Measurements from ENCODE around the gene ENHO. TPM values are rescaled to one million over a fixed set of nuclear protein-coding genes. Genes with fewer than 3 reads are reported as not detected.

Gene ENHO
- total RNA-seq, 1 experiment from 2014 or later, result 0.94 TPM

- DNase-seq (ENCODE audit: low spot score), result no peak
Observed at GRCh38 chr9:34477541-34477940, 45.2 kb downstream of the ENHO start.

GRCh38 chr9:34475097-34475496 lies 47.7 kb downstream of the ENHO start:
- no peak for DNase-seq (ENCODE audit: low spot score)

Small RNAs within 50 kb of the gene (small RNA-seq; reads per million reads assigned to genes)
- gene RN7SKP24, result not detected

Other genes with a start within 250 kb of the ENHO start
- 8.0 and 8.4 TPM in 2 replicates for gene KIF24, start 193.7 kb downstream of the ENHO start, total RNA-seq (2014; rRNA removed; shearing (Covaris generic))
- gene NUDT2, start 193.4 kb downstream of the ENHO start, total RNA-seq (2014; rRNA removed; shearing (Covaris generic)), result 15.9 and 16.4 TPM in 2 replicates
- 26.5 and 29.5 TPM in 2 replicates for gene MYORG, start 146.1 kb downstream of the ENHO start, total RNA-seq (2014; rRNA removed; shearing (Covaris generic))
- 8.0 and 10.3 TPM in 2 replicates for gene FAM219A, start 64.4 kb downstream of the ENHO start, total RNA-seq (2014; rRNA removed; shearing (Covaris generic))
- not detected in 2 replicates for gene DNAI1, start 64.2 kb downstream of the ENHO start, total RNA-seq (2014; rRNA removed; shearing (Covaris generic))
- not detected in 2 replicates for gene CNTFR, start 66.7 kb upstream of the ENHO start, total RNA-seq (2014; rRNA removed; shearing (Covaris generic))
- gene RPP25L, start 89.1 kb upstream of the ENHO start, total RNA-seq (2014; rRNA removed; shearing (Covaris generic)), result 48.7 and 67.6 TPM in 2 replicates
- 72.7 and 98.1 TPM in 2 replicates for gene DCTN3, start 97.5 kb upstream of the ENHO start, total RNA-seq (2014; rRNA removed; shearing (Covaris generic))
- not detected in 2 replicates for gene ARID3C, start 106.1 kb upstream of the ENHO start, total RNA-seq (2014; rRNA removed; shearing (Covaris generic))
- 239 and 269 TPM in 2 replicates for gene SIGMAR1, start 114.8 kb upstream of the ENHO start, total RNA-seq (2014; rRNA removed; shearing (Covaris generic))
- gene GALT, start 123.7 kb upstream of the ENHO start, total RNA-seq (2014; rRNA removed; shearing (Covaris generic)), result 25.5 and 32.8 TPM in 2 replicates
- gene IL11RA, start 129.2 kb upstream of the ENHO start, total RNA-seq (2014; rRNA removed; shearing (Covaris generic)), result 1.7 and 4.7 TPM in 2 replicates
- gene CCL27, start 139.7 kb upstream of the ENHO start, total RNA-seq (2014; rRNA removed; shearing (Covaris generic)), result not detected in 2 replicates
- gene CCL19, start 168.3 kb upstream of the ENHO start, total RNA-seq (2014; rRNA removed; shearing (Covaris generic)), result not detected in 2 replicates
- not detected in 2 replicates for gene CCL21, start 187.1 kb upstream of the ENHO start, total RNA-seq (2014; rRNA removed; shearing (Covaris generic))

All from HT-29 (cell line).